Dermis microvascular lymphatic vessel endothelial cell (primary cell): ENCODE data around the gene ITPKB. TPM values are rescaled to one million over a fixed set of nuclear protein-coding genes. Genes with fewer than 3 reads are reported as not detected.
A peak's percentile ranks its signal among the peaks of the same experiment; 100 is the strongest.
"Not testable (repeated sequence)": the region's sequence is repeated elsewhere in the genome, so short reads cannot be mapped to it uniquely, and the experiment has no call there.

Experiments used
- DNase-seq, 2 donors: peaks; one replicate each; pipeline versions ENCODE4 v3.0.0 to v3.0.0-alpha.2; 2010; ENCODE audit warnings: low read depth in 2 of 2
- total RNA-seq: library from RNA; depleted of rRNA; stranded (reverse); fragments of >200 nt; gene quantifications from 2 replicates; pipeline ENCODE4 v1.2.1, GENCODE V29; 2014

The ITPKB gene
- total RNA-seq, 1 donor from 2014 or later = 23.6 TPM

DNA sequence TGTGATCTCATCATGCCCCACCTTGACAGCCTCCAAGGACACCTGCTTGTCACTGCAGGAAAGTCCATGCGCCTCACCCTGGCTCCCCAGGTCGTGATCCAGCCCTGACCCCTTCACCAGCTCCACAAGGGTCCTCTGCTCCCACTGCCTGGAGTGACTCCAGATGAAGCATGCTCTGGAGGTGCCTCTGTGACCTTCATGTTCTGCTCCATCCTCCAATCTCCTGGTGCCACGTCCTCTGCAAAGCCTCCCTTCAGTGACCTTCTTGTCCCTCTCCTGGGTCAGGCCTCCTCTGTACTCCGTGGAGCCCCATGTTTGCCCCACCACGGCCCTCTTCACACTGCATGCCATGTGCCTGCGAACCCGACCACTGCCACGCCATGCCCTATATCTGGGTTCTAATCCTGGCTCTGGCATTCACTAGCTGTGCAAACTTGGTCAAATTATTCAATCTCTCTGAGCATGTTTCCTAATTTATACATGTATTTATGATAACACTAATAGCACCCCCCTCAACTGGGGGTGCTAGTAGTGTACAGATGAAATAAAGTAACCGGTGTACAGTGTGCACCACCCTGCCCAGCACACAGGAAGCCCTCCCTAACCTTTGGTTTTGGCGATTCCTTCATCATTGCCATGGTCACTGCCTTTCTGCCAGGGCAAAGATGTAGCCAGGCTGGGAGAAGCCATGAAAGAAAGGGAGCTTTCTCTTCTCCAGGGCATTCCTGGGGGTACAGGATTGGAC is 113.1 kb downstream of the ITPKB start:
- no peak for DNase-seq

DNA sequence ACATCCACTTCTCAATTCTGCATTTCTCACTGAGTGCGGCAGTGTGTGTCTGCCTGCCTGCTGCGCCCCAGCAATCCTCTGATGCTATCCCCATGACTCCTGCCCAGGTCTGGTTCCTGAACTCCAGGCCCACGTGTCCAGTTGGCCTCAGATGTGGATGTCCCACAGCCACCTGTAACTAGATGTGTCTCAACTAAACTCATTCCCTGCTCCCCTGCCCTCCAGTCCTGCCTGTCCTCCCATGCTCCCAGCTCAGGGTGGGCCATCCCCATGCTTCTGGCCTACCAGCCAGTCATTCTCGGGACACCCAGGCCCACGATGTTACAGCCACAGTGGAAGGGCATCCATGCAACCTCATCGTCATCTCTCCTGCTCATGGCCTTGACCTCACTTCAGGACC is 113.8 kb downstream of the ITPKB start:
- no peak for DNase-seq

DNA sequence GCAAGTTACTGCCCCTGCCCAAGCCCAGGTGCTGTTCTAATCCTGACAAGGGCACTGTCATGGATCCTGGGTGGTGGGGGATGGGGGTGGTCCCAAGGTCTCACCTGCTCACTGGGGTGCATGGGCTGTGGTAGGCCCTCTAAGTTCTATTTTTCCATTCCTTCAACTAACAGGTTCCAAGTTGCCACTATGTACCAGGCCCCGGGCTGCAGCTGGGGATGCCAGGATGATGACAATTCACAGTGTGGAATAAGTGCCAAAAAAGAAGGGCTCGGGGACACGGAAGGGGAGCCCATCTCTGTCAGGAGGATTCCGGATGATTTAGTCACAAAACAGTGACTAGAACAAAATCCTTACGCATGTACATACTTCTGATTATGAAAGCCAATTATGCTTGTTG is 114.6 kb downstream of the ITPKB start:
- no peak for DNase-seq

DNA sequence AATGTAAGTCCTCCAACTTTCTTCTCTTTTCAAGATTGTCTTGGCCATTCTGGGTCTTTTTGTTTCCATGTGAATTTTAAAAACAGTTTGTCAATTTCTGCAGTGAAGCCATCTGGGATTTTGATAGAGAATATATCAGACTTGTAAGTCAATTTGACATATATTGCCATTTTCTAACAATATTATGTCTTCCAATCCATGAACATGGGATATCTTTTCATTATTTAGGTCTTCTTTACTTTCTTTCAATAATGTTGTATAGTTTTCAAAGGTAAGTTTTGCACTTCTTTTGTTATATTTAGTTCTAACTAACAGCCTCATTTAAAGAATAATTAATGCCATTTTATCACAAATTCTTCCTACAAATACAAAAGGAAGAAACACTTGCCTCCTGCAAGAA is 117.1 kb downstream of the ITPKB start:
- no peak for DNase-seq

DNA sequence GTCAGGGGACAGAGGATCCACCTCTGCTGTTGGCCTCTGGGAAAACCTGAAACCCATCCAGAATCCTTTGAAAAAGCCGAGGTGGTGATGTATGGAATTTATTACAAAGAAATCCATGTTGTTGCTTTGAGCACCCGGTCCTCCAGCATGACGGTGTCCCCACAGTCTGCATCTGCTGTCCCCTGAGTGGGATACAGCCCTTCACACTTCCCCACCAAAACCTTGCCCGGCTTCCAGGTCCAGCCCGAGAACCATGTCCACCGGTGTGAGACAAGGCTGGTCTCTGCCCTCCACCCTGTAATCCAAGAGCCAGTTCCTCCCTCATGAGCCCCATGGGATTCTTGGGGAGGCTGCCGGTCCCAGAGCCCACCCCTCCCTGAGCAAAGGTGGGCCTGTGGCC is 120.1 kb downstream of the ITPKB start:
- DNase-seq = no peak

DNA sequence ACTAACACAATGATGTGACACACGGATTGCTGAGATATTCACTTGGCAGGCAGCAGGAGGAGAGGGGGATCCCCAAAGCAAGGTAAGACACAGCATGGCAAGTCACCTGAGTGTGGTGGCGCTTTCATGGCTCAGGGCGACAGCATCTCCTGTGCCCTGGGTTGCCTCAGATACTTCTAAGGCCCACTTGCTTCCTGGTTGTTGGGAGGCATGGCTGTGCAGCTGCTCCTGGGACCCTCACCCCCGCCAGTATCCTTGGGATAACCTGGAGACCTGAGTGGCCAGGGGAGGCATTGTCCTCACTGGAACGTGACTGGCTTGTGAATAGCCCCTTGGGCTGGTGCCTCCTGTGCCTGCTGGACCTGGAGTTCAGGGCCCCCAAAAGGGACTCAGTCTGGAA is 120.7 kb downstream of the ITPKB start:
- no peak for DNase-seq

DNA sequence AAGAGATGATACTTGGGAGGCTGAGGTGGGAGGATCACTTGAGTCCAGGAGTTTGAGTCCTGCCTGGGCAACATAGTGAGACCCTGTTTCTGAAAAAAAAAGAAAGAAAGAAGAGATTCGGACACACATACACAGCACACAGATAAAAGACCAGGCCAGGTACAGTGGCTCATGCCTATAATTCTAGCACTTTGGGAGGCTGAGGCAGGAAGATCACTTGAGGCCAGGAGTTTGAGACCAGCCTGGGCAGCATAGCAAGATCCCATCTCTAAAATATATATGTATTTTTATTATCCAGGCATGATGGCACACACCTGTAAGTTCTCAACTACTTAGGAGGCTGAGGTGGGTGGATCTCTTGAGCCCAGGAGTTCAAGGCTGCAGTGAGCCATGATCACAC is 121.4 kb downstream of the ITPKB start:
- not testable (repeated sequence) for DNase-seq

DNA sequence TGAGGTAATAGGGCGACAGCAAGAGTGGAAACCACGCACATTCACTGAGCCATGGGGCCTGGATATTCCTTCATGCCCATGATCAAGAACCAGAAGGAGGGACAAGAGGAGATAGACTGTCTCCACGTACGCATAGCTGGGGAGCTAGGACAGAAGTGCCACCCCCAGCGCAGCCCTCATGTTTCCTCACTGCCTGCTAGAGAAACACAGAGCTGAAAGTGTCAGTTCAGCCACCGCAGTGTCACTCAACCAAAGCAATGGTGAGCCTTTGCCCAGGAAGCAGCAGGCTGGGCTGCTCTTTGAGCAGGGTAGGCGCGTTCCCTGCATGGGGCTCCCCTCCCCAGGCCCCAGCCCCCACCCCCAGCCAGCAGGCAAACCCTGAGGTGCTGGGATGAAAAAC is 122.0 kb downstream of the ITPKB start:
- no peak for DNase-seq

DNA sequence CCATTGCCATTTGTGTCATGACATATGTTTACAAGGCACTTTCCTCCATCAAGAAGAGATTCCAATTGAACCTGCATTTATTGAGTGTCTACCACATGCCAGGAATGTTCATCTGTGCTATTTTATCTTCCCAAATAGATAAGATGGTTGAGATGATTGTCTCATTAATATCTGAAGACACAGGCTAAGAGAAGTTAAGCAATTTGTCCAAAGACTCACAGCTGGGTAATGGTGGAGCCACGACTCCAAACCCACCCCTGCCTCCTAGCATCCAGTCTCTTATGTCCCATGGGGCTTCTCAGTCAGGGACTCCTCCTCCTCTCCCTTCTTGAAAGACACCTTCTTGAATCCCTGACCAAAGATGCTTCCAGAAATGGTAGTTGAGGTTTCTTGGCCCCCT is 122.4 kb downstream of the ITPKB start:
- no peak for DNase-seq

DNA sequence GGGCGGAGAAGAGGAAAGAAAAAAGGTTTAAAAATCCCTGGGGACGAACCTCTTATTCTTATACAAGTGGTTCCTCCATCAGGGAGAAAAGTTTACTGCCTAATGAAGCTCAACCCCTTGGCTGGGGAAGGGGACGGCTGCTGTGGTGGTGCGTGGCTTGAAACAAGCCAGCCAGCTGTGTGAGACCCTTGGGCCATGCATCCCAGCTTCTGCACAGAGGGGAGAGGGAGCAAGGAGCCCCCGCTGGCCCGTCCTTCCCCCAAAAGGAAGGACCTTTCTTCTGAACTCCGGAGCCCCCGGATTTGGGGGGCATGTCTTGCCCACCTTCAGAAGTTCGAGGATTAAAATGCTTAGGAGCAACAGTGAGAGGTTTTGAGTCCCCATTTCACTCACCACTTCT is 123.2 kb downstream of the ITPKB start:
- DNase-seq = no peak

DNA sequence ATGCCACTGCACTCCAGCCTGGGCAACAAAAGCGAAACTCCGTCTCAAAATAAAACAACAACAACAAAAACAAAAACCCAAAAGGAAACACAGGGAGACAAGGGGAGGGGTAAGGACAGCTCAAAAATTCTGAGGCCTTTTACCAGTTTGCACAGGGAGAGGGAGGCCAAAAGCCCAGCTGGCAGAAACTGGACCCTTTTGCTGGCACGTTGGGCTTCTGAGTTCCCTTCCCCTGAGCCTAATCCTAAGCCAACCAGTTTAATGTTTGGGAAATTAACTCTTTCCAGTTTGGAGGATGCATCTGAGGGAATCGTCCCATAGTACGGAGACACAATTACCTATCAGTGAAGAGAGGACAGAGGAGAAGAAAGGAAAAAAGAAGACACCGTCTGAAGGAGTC is 127.1 kb downstream of the ITPKB start:
- not testable (repeated sequence) for DNase-seq

DNA sequence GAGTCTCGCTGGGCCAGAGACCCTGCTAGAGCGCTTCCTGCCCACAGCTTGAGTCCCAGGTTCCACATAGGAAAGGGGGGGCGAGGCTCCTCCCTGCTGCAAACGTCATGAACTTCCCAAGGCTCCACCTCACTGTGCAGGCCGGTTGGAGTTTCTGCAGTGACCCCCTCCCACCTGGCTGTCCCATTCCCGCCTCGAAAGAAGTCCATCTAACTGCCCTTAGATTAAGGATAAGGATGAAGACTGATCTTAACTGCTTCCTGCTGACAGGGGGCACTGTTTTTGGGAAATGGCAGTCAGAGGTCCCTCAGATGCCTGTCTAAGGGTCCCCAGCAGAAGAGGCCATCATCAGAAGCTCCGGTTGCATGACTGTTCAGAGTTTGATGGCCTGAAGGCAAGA is 127.8 kb downstream of the ITPKB start:
- no peak for DNase-seq

DNA sequence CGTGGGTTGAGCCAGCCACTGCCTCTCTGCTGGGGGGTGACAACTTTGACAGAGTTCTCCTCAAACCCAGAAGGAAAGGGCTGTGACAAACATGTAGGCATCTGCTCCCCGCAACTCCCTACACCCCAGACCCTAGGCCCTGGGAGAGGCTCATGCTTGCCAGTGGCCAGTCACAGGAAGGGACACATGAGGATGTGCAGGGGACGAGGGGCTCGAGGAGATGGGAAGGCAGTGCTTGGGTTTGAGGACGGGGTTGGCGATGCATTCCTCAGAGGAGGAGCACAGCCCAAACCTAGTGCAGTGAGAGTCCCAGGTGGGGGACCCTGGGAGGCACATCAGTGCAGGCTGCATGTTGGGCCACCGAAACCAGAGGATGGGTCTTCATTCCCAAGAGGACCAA is 128.4 kb downstream of the ITPKB start:
- no peak for DNase-seq

DNA sequence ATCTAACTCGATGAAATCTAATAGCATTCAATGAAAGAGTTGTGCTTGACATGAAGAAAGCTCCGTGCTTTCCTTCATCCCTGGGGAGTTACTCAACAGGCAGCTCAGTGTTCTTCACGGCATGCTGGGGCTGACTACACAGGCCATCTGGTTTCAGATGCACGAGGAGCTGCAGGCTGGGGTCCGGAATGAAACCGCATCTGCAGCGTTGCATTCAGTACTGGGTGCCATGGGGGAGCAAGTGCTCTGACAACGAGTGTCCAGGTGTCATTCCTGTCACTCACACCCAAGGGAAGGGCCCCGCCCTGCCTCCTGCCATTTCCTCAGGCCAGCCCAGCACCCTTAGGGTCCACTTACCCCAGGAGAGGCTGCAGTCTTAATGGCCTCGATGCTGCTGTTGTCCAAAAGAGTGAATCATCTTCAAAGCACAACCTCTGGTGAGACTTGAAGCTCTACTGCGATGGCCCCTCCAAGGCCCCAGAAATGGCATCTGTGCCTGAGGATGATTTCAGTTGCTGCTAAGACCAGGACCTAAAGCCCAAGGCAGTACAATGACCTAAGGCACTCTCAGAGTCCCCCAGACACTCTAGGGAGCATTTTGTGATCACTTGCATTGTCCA is 129.1 kb downstream of the ITPKB start:
- no peak for DNase-seq

DNA sequence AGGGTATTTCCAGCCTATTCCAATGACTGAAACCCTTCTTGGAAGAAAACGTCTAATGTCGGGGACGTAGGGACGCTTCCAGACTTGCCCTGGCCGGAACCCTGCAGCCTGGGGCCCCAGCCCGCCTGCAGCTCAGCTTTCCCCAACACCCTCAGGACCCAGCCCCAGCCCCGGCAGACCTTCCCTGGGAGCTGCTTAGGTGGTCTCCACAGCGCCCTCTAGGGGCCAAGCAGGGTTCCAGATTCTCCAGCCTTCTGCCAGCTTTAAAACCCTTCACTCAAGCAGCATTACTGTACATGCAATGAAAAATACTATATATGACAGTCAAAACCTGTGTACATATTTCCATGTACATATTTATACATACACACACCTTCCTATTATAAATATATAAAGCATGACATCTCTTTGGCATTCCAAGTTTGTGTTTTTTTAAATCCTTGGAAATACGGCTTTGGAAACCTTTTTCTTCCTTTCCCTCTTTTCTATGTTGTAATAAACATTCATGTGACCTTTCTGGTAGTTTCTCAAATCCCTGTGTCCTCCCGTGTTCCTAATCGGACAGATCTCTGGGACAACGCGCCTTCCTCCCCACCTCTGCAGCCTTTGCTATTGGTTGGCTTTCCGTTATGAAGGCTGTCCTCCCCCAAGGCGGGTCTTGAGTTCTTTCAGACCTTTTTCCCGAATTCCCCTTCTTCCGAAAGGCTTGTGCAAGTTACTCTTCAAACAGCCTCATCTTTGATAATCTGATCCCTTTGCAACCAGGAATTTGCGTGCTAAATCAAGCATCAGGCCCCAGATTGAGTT is 130.2 kb downstream of the ITPKB start:
- DNase-seq = peak; percentile 45 to 76

DNA sequence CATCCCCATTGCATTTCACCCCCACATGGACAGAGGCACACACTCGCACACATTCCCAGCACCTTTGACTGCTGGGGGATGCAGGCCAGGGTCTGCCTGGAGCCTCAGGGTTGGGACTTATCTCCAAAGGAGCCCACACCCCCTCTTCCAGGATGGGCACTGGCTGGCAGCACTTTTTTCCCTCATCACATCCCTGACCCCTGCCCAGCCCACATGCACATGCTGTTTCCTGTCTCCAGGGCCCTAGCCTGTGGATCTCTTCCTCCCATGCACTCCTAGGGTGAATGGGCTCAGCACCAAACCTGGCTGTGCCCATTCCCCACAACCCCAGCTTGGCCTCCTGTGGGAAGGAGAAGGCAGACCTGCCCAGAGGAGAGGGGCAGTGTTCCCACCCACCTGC is 131.3 kb downstream of the ITPKB start:
- no peak for DNase-seq

DNA sequence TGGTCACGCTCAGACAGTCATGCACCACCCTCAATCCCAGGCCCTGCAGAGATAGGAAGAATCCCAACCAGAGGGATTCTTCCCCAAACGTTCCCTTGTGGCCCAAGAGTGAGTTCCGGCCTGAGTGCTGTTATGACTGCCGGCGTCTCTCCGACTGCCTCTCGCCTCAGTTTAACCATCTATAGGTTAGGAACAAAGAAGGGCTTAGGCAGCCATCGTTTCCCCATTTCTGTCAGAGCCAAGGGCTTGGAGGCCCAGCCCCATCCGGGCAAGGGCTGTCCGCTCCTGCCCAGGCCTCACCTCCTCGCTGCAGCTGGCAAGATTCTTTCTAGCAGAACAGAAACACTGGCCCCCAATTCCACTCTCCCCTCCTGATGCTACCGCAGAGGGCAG is 131.8 kb downstream of the ITPKB start:
- DNase-seq = no peak

DNA sequence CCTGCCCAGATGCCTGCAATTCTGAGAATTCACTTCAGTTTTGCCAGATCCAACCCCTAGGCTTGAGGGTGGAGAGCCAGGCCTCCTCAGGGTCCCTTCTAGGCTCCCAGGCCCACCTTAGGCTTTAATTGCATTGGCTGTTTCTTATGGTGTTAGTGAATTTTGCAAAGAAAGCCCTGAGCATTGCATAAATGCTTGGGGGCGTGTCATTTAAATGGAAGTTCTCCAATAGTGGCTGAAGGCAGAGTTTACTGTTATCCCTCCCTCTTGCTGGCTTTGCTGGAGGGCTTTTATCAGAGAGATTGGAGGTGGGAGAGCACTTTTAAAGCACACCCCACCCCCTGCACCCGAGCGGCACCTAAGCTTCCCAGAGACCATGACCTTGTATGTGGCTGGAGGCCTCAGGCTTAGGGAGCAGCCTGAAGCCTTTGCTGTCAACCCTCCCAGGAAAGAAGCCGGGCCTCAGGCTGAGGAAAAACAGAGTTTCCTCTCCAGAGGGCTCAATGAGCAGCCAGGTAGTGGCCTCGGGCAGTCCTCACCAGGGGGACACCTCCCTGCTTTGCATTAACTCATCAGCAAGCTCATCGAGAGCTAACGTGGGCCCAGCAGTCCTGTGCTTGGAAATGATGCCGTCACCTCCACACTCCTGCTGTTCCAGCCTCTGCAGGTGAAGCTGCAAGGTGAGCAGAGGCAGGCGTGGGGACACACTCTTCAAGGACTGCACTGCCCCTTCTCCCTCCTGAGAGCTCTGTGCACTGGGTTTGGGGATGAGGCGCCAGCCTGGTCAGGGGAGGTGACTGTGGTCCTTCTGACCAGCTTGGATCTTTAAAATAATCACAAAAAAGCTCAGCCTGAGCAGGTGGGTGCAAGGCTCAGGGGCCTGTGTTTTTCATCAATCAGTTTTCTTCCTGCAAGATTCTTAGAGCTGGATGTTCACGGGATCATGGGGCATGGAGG is 132.5 kb downstream of the ITPKB start:
- no peak for DNase-seq

DNA sequence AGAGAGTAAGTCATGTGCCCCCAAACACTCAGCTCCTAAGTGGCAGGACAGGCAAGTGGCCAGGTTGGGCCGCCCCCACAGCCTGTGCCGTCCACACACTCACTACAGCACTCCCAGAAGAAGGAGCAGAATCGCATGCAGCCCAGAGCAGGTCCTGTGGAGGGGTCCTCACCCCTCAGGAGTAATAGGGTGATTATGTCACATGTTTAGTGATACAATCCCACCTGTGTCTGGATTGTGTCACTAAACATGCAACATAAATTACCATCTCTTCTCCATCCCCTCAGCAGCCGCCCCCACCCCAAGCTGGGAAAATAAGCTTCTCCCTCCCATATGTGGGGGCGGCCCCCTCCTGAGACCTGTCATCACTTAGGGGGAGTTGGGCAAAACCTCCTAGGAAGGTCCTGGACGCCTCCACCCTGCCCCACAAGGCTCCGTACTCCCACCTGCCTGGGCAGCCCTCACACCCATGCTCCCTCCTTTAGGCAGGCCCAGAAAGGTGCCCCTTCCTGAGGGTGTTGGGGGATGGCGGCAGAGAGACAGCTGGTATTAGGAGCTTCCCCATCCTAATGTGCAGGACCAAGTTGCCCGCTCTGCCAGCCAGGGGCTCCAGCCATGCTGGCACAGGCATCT is 133.6 kb downstream of the ITPKB start:
- DNase-seq = no peak

DNA sequence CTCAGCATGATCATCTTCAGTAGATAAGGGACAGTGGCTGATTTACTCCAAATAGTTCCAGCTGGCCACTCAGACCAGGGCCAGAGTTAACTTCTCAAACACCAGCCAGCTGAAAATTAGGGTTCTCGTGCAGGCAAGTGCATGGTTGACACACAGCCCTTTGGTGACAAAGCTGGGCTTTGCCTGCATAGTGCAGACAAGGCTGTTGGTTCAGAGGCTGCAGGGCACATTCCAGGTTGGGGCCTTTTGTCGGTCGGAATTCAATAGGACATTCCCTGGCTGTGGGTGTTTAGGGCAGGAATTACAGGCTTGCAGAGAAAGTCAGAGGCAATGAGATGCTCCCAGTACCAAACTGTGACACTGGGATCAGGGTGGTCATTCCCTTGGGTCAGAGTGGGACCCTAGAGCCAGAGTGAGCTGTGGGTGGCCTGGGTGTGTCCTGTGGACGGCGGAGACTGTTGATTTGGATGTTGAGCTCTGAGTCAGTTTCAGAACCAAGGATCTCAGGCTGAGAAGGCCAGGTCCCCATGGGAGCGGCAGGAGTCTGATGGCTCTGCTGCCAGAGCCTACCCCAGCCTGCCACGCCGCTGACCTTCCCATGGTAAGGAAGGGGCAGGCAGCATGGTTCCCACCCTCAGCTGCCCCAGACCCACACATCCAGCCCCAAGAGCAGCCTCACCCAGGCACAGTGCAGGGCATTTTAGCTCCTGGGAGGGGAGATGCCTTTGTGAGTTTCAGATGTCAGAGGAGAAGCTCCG is 134.3 kb downstream of the ITPKB start:
- no peak for DNase-seq
